CD4-positive, alpha-beta T cell treated with Interleukin-15 for 1 hour (primary cell): ENCODE measurements around the gene IKZF1.

Experiments
- DNase-seq: peaks from one replicate; pipeline ENCODE4 v3.0.0-alpha.2; 2020

The IKZF1 gene

DNA sequence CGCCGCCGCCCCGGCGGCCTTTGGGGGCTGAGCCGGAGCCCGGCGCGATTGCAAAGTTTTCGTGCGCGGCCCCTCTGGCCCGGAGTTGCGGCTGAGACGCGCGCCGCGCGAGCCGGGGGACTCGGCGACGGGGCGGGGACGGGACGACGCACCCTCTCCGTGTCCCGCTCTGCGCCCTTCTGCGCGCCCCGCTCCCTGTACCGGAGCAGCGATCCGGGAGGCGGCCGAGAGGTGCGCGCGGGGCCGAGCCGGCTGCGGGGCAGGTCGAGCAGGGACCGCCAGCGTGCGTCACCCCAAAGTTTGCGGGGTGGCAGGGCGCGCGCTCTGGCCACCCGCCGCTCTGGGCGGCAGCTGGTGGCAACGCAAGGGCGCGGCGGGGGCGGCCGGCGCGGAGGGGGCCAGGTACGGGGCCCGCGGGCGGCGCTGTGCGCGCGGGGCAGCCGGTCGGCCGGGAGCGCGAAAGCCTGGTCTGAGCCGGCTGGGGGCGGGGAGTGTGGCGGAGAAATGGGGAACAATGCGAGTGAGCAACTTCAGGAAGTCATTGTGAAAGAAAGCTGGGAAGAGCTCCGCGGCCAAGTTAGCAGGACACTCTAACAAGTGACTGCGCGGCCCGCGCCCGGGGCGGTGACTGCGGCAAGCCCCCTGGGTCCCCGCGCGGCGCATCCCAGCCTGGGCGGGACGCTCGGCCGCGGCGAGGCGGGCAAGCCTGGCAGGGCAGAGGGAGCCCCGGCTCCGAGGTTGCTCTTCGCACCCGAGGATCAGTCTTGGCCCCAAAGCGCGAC lies at the start of gene IKZF1:
Gene IKZF1, plus strand, starts transcription at position 588 of the 782 bp plus-strand sequence. CDS start 14,346 bp downstream, outside the sequence.
- DNase-seq = peak; percentile 76

DNA sequence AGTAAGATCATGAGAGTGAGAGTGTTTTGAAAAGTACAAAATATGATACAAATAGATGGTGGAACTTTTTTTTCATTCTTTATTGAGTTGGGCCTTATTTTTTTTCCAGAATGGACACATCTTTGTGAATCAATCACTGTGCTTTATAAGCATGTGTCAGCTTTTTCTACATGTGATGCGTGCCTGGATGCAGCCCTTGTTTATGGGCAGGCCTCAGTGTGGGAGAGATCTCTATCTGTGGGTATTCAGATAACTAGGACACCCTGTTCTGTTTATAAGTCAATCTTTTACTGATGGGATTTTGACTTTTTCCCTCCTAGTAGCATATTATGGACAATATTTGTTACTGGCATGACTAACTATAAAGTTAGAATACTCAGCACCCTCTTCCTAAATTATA lies 42.9 kb upstream of the IKZF1 start:
- DNase-seq = no peak

DNA sequence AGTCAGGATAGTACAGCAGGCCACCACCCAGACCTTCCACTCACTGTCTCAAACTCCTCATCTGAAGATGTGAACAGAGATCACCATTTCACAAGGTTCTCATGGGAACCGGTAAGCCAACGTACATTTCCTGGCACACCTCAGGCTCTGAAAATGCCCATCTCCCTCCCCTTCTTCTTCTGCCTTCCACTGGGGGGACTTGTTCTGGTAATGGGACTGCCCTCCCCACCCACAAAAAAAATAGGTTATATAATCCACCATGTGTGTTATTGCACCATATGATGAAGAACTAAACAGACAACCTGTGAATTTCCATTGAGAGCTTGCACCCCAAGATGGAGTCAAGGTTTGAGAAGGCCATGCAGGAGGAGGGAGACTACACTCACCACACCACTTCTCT lies 42.1 kb upstream of the IKZF1 start:
- DNase-seq = no peak

DNA sequence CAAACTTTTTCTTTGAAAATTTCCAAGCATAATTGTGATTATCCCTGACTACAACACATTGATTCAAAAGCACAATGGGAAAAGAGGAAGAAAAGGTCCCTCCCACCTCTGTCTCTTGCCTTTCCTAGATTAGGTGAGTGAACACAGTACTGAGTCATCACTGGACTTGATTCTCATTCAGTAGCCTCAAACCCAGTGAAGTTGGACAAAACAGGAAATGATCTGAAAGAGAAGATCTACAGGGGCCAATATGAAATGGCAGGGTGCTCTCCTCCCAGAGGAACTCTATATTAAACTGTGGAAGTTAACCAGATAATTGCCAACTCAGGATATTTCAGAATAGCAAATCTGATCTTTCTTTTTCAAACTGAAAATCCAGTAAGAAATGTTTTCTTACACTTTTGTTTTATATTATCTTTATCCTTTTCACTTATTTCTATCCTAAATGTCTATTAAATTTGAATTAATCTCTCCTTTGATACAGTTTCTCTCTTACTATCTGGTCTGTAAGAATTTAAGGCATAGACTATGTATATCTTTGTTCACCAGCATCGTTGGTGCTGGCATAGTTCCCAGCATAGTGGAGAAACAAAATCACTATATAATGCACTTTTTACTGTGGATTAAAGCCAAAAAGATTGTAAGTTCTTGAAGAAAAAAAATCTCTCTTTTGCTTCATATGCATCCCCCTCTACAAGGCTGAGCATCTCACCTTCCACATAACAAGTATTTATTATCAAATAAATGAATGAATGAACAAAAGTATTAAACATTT lies 41.4 kb upstream of the IKZF1 start:
- no peak for DNase-seq

DNA sequence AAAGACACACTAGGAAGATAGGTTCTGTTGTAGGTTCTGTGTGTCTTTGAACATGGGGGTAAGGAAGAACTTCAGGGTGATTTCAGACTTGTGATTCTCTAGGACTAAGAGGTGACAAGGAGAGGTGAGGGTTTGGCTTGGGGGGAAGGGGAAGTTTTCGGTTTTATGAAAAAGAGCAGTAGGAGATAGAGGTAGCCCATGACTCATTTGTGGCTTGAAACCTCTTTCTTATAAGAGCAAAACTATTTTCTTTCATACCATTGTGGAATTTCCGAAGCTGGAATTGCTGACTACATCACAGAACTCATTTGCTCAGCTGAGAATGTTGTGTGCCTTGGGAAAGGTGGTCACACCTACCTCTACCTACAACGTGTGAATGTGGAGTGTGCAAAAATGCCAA lies 39.6 kb upstream of the IKZF1 start:
- no peak for DNase-seq

DNA sequence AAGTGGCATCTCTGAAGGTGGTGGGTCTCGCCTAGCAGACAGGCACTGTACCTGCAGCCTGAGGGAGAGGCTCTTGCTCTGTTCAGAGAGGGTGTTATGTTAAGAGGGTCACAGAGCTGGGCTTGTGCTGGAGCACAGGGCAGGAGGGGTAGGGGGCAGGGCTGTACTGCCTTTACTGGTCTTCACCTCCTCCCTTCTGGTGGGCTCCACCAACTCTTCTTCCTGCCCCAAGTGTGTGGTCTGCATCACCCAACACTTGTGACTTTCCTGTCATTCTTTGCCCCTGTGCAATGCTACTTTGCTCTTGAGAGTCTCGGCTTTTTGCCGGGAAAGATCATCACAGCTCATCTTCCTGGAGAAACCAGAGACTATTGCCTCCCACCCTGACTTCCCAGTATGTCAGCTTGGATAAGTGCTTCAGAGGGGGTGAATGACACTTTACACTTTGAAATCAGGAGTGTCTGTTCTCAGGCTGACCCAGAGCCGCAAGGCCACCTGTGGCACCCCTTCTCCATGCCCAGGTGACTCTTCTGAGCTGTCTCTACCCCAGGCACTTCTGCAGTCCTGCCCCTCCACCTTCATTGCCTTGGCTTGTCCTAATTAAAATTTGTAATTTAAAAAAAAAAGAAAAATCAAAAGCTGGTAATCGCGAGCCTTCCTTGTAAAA lies 38.4 kb upstream of the IKZF1 start:
- no peak for DNase-seq

DNA sequence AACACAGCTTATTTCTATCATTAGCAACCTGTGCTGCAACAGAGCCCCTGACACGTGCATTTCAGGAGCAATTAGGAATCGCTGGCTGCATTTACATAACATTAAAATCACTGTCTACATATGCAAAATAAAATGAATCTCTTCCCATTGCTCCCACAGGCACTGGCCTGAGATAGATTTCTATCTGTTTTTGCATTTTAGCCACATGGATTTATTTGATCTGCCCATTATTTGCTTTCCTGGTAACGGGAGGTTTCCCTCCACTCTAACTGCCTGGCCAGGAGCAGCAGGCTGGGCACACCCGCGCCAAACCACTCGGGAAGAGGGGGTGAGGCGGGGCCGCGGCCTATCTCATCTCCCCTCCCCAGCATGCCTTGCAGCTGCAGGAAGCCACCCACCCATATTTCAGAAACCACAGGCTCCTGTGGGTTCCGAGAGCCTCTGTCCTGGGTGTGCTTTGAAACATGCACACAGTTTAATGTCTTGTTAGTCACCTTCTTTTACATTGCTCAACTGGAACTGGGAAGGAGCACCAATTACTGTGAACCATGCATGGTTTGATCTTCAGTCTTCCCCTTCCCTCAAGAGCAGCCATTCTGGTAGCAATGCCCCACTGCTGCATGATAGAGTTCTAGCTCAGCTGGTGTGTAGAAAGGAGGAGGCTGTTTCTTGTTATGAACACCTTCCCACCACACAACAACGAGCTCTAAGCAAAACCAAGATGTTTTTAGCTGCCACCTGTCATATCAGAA lies 37.7 kb upstream of the IKZF1 start:
- peak; percentile 81 for DNase-seq

DNA sequence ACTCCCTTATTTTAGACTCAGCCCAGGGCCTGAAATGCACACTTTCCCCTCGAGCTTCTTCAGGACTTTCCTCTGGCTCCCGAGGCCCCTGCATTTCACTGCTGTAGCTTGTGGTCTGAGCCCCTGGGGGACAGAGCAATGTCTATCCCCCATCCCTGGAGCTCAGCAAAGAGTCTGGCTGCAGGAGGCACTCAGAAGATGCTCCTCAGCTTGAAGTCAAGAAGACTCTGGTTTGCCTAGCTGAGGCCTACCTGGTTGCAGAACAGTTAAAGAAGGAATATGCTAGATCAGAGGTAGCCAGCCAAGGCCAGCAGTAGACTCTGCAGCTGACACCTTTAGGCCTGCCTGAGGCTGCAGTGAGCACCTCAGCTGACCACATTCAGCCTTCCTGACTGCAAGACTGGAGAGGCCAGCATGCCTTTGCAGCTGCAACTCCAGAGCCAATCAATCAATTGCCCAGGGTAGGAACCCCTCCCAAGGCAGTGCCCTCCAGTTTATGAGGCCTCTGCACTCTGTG lies 36.9 kb upstream of the IKZF1 start:
- no peak for DNase-seq

DNA sequence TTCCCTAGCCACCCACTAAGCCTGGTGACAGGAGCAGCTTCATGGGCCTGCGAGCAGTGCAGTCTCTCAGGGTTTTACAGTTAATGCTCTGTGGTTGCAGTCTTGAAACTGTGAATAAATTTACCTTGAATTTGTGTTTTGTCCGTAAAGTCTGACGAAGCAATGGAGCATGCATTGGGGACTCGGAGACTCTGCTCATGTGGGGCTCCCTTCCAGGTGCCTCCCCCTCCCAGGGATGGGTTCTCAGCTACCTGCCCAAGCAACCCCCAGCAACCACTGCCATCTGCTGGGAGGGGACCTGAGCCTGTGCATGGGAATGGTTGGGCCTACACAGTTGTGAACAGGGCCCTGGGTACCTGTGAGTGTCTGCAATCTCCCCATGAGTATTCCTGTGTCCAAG lies 36.3 kb upstream of the IKZF1 start:
- DNase-seq = no peak

DNA sequence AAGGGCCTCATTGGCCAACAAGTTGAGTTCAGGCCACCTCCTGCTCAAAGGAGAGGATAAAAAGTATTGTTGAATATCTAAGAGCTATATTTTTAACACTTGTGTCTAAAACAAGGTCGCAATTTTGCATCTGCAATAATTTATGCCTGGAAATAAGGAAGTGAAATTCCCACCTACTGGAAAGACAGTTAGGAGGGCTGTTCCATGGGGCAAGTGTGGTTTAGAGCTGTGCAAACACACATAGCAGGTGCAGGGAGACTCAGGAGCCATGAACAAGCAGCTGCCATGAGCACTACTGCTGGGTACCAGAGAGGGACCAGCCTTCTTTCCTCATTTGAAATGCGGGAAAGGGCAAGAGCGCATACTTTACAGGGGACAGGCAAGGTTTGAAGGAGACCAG lies 35.5 kb upstream of the IKZF1 start:
- DNase-seq = no peak

DNA sequence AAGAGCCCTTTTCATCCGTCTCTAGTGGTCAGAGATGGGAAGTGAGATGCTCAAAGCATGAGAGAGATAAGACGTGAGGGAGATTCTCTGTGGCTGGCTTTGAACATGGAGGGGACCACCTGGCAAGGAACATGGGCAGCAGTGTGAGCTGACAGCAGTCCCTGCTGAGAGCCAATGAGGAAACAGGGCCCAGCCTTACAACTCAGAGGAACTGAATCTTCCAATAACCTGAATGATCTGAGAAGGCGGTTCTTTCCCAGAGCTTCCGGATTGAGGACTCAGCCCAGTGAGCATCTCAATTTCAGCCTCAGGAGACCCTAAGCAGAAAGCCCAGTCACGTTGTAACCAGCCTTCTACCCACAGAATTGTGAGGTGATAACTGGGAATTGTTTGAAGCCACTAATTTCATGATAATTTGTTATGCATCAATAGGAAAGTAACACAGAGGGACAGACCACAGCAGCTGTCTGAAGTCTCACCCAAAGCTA lies 33.9 kb upstream of the IKZF1 start:
- no peak for DNase-seq

DNA sequence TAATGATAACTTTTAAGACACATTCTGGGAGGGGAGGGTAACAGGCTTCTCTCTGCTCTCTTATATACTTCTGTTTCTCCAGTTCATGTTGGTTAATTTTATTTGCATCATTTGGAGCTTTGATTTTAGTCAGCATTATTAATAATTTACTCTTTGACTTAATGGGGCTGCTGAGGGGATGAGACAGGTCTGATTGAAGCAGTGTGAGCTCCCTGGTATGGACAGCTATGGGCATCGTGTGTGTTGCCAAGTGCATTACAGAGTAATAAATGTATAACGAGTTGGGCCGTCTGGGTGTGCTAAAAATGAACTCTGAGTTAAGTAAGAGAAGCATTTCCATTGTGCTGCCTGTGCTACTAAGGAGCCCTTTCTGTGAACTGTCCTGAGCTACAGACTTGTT lies 31.7 kb upstream of the IKZF1 start:
- no peak for DNase-seq

DNA sequence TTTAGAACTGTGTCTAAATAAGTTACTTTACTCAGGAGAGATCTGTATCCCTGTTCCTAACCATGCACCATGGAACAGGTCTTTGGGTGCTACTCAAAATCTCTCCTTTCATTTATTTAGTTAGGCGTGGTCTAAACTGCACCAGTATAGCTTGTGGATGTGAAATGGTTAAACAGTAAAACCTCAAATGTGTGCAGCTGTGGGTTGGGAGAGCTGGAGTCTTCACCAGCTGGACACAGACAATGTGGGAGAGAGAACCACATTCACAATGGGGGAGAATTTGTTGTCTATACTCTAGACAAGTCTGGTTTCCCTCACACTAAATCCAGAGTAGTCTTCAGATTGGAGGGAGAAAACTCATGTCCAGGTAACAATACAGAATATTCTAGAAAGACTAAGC lies 31.2 kb upstream of the IKZF1 start:
- DNase-seq = no peak

DNA sequence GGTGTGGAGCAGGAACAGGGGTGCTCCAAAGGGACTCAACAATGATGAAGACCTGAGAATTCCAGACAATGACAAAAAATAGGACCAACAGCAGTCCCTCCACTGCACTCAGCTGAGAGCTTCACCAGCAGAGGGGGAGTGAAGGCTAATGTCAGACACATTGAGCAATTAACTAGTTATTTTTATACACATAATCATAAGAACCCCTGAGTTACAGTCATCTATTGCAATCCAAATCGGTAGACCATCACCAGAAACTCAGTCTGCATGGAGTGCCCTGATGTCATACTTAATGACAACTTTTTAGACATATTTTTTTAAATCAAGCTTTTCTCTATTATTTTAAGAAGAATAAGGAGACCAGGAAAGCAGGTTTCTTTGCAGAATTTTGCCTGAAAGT lies 30.6 kb upstream of the IKZF1 start:
- DNase-seq = no peak

DNA sequence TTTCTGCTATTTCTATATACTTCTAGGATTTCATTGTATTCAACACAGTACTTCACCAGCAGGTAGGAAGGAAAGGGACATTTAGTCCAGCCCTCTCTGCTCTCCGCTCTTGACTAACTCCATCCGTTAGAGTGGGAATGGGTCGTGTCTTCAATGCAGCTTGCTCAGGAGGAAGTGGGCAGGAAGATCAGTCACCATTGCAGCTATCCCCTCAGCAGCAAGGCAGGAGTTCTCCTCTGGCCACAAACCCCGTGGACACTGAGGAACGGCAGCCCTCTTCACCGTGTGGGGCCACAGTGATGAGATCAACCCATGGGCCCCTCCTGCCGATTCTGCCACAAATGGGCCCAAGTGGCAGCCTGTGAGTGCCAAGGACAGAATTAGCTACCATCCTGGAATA lies 30.2 kb upstream of the IKZF1 start:
- no peak for DNase-seq

DNA sequence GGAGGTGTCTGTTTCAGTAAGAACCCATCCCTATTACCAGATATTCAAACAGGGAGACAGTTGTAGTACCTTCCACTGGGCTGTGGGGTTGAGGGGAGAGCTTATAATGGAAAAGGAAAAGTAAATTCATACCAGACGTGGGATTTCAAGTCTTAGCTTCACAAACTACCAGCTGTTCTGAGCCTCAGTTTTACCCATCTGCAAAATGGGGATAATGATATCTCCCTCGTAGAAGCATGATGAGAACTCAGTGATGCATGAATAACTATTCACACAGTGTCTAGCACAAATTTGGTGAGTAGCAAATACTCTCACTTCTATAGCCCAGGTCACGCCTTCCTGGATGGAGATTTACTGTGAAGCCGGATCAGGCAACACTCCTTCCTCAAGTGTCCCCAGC lies 29.1 kb upstream of the IKZF1 start:
- DNase-seq = no peak

DNA sequence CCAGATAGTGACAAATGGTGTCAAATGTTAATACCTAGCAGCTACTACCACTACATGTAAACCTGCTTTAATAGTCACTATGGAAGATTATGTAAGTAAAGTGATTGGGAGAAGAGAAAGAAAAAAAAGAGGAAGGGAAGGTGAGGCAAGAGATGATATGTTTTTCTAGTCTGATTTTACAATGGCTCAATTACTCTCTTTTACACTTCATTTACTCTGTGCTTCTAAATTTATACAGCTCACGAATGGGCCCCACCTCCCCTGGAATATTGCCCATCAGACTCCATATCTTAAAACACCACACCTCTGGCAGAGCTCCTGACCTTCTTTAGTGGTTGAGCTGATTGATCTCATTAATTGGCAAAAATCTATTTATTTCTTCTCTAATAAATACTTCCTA lies 28.0 kb upstream of the IKZF1 start:
- no peak for DNase-seq

DNA sequence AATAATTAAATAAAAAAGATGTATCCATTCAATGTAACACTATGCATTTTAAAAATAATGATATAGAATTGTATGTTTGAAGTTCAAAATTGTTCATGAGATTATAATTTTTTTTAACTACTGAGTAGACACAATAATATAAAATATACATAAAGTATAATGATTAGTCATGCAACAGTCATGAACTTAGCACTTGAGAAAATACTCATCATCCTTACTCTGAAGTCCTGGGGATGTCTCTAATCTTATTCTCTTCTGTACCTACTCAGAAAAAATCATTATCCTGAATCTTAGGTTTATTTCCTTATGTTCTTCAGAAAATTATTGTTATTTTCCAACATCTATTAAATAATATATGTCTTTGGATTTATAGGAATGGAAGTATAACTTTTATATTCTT lies 26.4 kb upstream of the IKZF1 start:
- no peak for DNase-seq

DNA sequence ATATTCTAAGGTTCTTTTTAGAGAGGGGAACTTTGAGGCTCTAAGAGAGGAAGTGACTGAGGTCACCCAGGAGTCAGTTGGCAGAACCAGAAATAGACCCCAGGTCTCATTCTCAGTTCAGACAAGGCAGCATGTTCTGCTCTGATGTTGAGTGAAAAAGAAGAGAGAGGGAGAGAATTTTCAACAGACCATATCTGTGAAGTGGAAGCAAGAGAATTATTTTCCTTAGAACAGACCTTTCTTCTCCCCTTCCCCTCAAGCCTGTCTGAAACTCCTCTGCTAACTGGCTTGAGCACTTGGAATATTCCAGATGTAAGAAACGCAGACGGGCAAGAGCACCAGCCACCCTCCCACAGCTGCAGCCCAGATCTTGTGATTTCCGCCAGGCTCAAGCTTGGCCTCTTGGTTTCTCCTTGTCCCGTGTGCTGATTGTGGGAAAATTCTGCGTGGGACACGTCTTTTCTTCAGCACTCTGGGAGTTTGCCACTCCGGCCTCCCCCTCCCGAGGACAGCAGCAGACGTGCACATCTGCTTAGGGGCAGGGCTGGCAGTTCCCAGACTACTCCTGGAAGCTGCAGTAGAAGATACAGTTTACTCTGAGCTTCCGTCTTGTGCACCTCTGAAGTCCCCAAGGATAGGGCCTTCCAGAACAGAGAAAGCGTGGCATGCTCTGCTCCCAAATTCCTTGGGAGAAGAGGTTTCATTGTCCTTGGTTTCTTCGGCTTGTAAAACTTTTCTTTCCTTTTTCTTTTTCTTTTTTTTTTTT lies 22.7 kb upstream of the IKZF1 start:
- peak; percentile 30 for DNase-seq

DNA sequence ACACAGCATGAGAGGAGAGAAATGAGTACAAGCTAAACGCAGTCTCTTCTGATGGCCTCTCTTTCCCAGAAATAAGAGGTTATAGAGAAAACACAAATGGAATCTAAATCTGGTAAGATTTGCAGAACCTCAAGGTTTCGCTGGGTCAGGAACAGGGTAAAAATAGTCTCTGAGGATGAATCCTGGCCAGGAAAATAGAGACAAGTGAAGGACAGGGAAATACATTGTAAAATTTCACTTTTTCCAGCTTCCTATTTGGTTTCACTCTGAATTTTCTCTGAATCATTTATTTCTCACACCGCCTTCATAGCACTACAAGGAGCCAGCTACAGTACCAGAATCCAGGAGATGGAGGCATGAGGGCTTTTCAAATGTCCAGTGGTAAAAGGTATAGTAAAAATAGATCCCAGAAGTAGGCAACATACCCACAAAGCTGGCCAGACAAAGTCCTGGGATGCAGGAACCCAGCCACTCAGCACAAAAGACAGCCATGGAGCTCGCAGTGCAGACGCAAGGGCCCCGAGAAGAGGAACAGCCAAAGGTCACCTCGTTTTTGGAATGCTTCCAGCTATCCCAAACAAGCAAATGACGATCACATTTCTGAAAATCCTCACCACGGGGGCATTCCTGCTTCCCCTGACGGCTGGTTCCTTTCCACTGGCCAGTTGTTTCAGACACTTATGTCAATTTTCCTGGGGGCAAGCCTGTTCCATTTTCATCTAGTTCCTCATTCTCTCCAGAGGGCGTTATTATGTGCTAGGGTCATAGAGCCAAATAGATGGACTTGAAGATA lies 21.5 kb upstream of the IKZF1 start:
- DNase-seq = no peak

DNA sequence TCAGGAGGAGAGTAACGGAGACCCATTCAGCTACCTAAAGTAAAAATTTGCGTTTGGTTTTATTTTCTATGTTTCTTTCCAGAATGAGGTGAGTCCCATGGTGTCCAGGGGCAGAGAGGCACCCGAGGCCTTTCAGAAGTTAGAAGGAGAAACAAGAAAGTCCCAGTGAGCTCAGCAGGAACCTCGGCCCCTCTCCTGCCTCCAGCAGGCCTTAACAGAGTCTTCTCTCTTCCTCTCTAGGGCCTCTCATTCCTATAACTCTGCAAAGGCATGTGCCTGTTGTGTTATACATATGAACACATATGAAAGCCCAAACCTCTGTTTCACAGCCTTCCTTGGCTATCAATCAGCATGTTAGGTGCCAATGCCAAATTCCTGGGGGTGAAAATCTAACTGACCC lies 20.8 kb upstream of the IKZF1 start:
- DNase-seq = no peak
